Measurements from ENCODE around the gene ECI2. TPM values are rescaled to one million over a fixed set of nuclear protein-coding genes. Genes with fewer than 3 reads are reported as not detected.

ECI2 gene
- total and polyA plus RNA-seq, 2 of the 13 experiments (the other 11 are each of a cell fraction or from before 2014, with no cell fraction given) = 78.5 to 228 TPM

GRCh38 chr6:4133941-4134838, 1.2 kb downstream of the ECI2 start (continued):
- TF ChIP-seq ZNF609 (CRISPR knock-in tag; IDR thresholded peaks at IDR 0.05; ENCODE audit: borderline replicate concordance) (no peak), HNF1A (IDR thresholded peaks at IDR 0.05; ENCODE audit: low read depth) (no peak), HNF1A (CRISPR knock-in tag; IDR thresholded peaks at IDR 0.05; ENCODE audit: borderline replicate concordance) (no peak), THRA (CRISPR knock-in tag; IDR thresholded peaks at IDR 0.05; ENCODE audit: borderline replicate concordance) (no peak), HOXD1 (CRISPR knock-in tag; IDR thresholded peaks at IDR 0.05) (0 out of 2 replicates have a peak, but pooled peaks have one; percentile 43)

Data from HepG2 (cell line).